22Rv1 (cell line): Measurements from ENCODE around the gene CDK3.

Experiments used
- ZFX ChIP-seq: fragments of 450-650 bp; IDR thresholded peaks from 2 replicates; pipeline ENCODE4 v1.6.1; 2017; ENCODE audit warnings: antibody characterized with exemption, borderline replicate concordance
- TF ChIP-seq, protein P1 (sequence below): fragments of 450-650 bp; IDR thresholded peaks from 2 replicates; pipeline ENCODE4 v1.5.1; 2017; ENCODE audit warnings: mild to moderate bottlenecking

DNA sequence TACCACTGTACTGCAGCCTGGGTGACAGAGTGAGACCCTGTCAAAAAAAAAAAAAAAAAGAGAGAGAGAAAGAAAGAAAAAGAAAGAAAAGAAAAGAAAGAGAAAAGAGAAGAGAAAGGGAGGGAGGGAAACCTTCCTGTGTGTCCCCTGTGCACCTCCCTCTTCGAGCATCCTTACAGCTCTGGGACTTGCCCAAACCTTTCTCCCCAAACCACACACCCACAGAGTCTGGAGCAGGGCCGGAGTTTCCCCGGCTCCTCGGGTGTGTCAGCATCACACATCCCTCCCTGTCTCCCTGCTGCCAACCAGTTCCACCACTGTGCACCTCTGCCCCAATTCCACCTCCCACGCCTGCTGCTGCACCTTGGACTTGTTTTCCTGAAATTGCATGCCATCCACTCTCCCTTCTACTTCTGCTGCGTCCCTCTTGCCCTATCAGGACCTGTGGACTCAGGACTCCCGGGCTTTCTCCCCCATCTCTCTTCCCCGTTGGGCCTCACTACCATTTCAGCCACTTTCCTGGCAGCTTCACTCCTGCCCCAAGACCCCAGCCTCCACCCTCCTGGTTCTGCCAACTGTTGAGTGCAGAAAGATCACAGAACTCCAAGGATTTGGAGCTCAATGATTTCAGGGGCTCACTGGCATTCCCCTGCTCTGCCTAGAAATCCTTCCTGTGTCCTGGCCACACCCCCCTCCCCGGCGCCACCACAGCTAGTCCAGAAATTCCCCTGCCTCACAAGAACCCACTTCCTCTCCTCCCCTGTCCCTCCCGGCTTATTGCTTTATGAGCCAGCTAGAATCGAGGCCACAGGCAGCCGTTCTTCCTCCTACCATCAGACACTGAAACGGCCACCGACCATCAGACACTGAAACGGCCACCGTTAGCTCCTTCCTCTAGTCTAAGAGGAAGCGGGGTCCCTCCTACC is 3.7 kb upstream of the CDK3 start:
- TF ChIP-seq, protein P1, sequence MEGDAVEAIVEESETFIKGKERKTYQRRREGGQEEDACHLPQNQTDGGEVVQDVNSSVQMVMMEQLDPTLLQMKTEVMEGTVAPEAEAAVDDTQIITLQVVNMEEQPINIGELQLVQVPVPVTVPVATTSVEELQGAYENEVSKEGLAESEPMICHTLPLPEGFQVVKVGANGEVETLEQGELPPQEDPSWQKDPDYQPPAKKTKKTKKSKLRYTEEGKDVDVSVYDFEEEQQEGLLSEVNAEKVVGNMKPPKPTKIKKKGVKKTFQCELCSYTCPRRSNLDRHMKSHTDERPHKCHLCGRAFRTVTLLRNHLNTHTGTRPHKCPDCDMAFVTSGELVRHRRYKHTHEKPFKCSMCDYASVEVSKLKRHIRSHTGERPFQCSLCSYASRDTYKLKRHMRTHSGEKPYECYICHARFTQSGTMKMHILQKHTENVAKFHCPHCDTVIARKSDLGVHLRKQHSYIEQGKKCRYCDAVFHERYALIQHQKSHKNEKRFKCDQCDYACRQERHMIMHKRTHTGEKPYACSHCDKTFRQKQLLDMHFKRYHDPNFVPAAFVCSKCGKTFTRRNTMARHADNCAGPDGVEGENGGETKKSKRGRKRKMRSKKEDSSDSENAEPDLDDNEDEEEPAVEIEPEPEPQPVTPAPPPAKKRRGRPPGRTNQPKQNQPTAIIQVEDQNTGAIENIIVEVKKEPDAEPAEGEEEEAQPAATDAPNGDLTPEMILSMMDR = no peak
- TF ChIP-seq ZFX = no peak
